ENCODE measurements around the gene SPATA21. TPM values are rescaled to one million over a fixed set of nuclear protein-coding genes. Genes with fewer than 3 reads are reported as not detected.

Gene SPATA21
- total RNA-seq, 1 experiment from 2014 or later: not detected

DNA sequence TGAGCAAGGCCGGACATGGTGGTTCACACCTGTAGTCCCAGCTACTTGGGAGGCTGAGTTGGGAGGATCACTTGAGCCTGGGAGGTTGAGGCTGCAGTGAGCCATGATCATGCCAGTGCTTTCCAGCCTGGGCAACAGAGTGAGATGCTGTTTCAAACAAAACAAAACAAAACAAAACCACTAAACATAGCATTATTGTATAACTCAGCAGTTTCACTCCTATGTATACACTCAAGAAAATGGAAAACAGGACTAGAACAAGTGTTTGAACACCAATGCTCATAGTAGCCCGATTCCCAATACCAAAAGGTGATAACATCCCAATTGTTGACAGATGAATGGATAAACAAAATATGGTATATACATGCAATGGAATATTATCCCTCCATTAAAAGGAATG lies 1.3 kb upstream of the SPATA21 start:
- Mint-ChIP-seq H3K4me3 (no peak overlapping the region), H3K9me3 (no peaks in the 10 kb centered on the region), H3K27me3 (ENCODE audit: low read depth) (peaks cover 12% of the 10 kb centered on the region; the same call in 1 of the 2 replicates), H3K36me3 (no peaks in the 10 kb centered on the region; the same call in 1 of the 2 replicates), H3K4me1 (peaks cover 4% of the 10 kb centered on the region; the same call in 1 of the 2 replicates), H3K27ac (no peak overlapping the region)
- ATAC-seq (no peak), DNase-seq (ENCODE audit: low spot score) (no peak)
- ChIA-PET POLR2A (no interaction called here), CTCF (interaction anchor here (1.6 kb wide), 1 partner anchor 75 kb away, joined by 8 read pairs; no protein-coding TSS in a partner anchor)
- TF ChIP-seq EMX1 (CRISPR knock-in tag; IDR thresholded peaks at IDR 0.05) (no peak), USF2 (CRISPR knock-in tag; IDR thresholded peaks at IDR 0.05) (no peak), SMAD3 (CRISPR knock-in tag; IDR thresholded peaks at IDR 0.05; ENCODE audit: borderline replicate concordance) (no peak), ETV6 (CRISPR knock-in tag; IDR thresholded peaks at IDR 0.05) (no peak), TEAD4 (CRISPR knock-in tag; IDR thresholded peaks at IDR 0.05) (no peak), HMGXB4 (CRISPR knock-in tag; IDR thresholded peaks at IDR 0.05) (no peak)

GRCh38 chr1:16434501-16434900 lies 2.7 kb downstream of the SPATA21 start:
- Mint-ChIP-seq H3K27me3 (ENCODE audit: low read depth) (peaks cover 2% of the 10 kb centered on the region; the same call in 1 of the 2 replicates), H3K4me3 (no peak overlapping the region), H3K4me1 (peaks cover 4% of the 10 kb centered on the region), H3K27ac (no peak overlapping the region), H3K9me3 (peaks cover 4% of the 10 kb centered on the region; the same call in 1 of the 2 replicates), H3K36me3 (no peaks in the 10 kb centered on the region)
- CTCF ChIA-PET: no interaction called here
- ATAC-seq (no peak), DNase-seq (ENCODE audit: low spot score) (no peak)
- POLR2A ChIA-PET: no interaction called here
- TF ChIP-seq, protein P1, sequence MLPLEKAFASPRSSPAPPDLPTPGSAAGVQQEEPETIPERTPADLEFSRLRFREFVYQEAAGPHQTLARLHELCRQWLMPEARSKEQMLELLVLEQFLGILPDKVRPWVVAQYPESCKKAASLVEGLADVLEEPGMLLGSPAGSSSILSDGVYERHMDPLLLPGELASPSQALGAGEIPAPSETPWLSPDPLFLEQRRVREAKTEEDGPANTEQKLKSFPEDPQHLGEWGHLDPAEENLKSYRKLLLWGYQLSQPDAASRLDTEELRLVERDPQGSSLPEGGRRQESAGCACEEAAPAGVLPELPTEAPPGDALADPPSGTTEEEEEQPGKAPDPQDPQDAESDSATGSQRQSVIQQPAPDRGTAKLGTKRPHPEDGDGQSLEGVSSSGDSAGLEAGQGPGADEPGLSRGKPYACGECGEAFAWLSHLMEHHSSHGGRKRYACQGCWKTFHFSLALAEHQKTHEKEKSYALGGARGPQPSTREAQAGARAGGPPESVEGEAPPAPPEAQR (CRISPR knock-in tag; IDR thresholded peaks at IDR 0.05): no peak
- TF ChIP-seq NFE2L1 (CRISPR knock-in tag; IDR thresholded peaks at IDR 0.05) (no peak), FOXJ3 (CRISPR knock-in tag; IDR thresholded peaks at IDR 0.05; ENCODE audit: borderline replicate concordance) (no peak), E2F5 (CRISPR knock-in tag; IDR thresholded peaks at IDR 0.05) (no peak)

GRCh38 chr1:16434007-16434406 lies 3.2 kb downstream of the SPATA21 start:
- TF ChIP-seq, protein P2, sequence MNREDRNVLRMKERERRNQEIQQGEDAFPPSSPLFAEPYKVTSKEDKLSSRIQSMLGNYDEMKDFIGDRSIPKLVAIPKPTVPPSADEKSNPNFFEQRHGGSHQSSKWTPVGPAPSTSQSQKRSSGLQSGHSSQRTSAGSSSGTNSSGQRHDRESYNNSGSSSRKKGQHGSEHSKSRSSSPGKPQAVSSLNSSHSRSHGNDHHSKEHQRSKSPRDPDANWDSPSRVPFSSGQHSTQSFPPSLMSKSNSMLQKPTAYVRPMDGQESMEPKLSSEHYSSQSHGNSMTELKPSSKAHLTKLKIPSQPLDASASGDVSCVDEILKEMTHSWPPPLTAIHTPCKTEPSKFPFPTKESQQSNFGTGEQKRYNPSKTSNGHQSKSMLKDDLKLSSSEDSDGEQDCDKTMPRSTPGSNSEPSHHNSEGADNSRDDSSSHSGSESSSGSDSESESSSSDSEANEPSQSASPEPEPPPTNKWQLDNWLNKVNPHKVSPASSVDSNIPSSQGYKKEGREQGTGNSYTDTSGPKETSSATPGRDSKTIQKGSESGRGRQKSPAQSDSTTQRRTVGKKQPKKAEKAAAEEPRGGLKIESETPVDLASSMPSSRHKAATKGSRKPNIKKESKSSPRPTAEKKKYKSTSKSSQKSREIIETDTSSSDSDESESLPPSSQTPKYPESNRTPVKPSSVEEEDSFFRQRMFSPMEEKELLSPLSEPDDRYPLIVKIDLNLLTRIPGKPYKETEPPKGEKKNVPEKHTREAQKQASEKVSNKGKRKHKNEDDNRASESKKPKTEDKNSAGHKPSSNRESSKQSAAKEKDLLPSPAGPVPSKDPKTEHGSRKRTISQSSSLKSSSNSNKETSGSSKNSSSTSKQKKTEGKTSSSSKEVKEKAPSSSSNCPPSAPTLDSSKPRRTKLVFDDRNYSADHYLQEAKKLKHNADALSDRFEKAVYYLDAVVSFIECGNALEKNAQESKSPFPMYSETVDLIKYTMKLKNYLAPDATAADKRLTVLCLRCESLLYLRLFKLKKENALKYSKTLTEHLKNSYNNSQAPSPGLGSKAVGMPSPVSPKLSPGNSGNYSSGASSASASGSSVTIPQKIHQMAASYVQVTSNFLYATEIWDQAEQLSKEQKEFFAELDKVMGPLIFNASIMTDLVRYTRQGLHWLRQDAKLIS (CRISPR knock-in tag; IDR thresholded peaks at IDR 0.05; ENCODE audit: borderline replicate concordance): no peak
- TF ChIP-seq, protein P3, sequence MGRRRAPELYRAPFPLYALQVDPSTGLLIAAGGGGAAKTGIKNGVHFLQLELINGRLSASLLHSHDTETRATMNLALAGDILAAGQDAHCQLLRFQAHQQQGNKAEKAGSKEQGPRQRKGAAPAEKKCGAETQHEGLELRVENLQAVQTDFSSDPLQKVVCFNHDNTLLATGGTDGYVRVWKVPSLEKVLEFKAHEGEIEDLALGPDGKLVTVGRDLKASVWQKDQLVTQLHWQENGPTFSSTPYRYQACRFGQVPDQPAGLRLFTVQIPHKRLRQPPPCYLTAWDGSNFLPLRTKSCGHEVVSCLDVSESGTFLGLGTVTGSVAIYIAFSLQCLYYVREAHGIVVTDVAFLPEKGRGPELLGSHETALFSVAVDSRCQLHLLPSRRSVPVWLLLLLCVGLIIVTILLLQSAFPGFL (CRISPR knock-in tag; IDR thresholded peaks at IDR 0.05; ENCODE audit: borderline replicate concordance): no peak
- Mint-ChIP-seq H3K4me1 (peaks cover 4% of the 10 kb centered on the region), H3K4me3 (no peak overlapping the region), H3K9me3 (peaks cover 4% of the 10 kb centered on the region; the same call in 1 of the 2 replicates), H3K27ac (no peak overlapping the region), H3K27me3 (ENCODE audit: low read depth) (peaks cover 2% of the 10 kb centered on the region; the same call in 1 of the 2 replicates), H3K36me3 (no peaks in the 10 kb centered on the region)
- DNase-seq (ENCODE audit: low spot score): no peak
- no peak for ATAC-seq
- CTCF ChIA-PET: no interaction called here
- POLR2A ChIA-PET: no interaction called here

Measured in WTC11 (cell line).